NK-92 (cell line): ENCODE measurements around the gene MARK3.

Source experiments
- DNase-seq: peaks from one replicate; lab custom pipeline; 2025; ENCODE audit not compliant: unreplicated experiment; lab: John Stamatoyannopoulos, UW

Gene MARK3

GRCh38 chr14:103393676-103394626 is 8.7 kb downstream of the MARK3 start:
- no peak for DNase-seq

GRCh38 chr14:103395244-103395643 is 10.0 kb downstream of the MARK3 start:
- DNase-seq, result no peak

GRCh38 chr14:103396463-103396862 is 11.2 kb downstream of the MARK3 start:
- no peak for DNase-seq

- DNase-seq, result no peak
Measured at GRCh38 chr14:103398427-103399195, 13.4 kb downstream of the MARK3 start.

DNA sequence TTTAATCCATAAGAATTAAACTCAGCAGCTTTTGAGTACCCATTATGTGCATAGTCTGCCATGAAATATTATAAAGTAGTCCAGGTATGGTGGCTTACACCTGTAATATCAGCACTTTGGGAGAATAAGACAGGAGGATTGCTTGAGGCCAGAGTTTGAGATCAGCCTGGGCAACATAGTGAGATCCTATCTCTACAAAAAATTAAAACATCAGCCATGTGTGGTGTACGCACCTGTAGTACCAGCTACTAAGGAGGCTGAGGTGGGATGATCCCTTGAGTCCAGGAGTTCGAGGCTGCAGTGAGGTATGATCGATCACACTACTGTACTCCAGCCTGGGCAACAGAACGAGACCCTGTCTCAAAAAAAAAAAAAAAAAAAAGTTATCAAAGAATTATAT is 15.3 kb downstream of the MARK3 start:
- DNase-seq, result no peak

GRCh38 chr14:103401223-103402214 is 16.3 kb downstream of the MARK3 start:
- DNase-seq, result no peak

- DNase-seq, result no peak
Measured at GRCh38 chr14:103402695-103403094, 17.5 kb downstream of the MARK3 start.

DNA sequence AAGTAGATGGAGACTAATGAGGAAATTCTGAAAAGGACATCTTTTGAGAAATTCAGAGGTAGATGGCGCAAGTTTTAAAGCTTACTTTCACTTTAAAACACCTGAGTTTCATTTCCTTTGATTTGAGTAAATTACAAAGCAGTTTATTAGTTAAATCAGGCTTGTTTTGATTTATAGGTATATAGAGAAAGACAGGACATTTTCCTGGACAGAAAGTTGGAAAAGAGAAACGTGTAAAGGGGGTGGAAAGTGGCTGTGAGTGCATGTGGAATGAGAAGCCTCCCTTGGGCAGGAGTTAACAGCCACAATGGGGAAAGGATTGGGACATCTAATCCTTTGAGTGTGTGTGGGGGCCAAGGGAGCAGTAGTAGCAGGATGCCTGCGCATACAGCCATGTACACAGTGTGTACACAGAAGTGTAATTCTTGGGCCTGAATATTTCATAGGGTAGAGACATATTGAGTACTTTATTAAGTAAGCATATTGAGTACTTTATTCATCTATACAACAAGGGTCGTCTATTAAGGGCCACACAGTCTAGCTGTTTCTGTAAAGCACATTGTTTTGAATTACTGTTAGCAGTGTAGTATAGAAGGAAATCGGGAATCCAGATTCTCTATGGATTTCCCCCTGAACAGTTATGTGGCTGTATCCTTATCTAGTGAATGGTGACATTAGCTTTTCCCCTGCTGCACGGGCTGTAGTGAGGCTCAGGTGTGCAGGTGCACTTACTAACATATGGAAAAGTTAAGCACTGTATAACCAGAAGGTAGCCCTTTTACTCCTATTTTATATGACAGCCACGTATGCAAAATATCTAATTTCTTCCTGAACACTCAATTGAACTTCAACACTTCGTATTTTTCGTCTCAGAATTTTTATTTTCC is 19.1 kb downstream of the MARK3 start:
- no peak for DNase-seq

- DNase-seq, result no peak
Measured at GRCh38 chr14:103404920-103405319, 19.7 kb downstream of the MARK3 start.

DNA sequence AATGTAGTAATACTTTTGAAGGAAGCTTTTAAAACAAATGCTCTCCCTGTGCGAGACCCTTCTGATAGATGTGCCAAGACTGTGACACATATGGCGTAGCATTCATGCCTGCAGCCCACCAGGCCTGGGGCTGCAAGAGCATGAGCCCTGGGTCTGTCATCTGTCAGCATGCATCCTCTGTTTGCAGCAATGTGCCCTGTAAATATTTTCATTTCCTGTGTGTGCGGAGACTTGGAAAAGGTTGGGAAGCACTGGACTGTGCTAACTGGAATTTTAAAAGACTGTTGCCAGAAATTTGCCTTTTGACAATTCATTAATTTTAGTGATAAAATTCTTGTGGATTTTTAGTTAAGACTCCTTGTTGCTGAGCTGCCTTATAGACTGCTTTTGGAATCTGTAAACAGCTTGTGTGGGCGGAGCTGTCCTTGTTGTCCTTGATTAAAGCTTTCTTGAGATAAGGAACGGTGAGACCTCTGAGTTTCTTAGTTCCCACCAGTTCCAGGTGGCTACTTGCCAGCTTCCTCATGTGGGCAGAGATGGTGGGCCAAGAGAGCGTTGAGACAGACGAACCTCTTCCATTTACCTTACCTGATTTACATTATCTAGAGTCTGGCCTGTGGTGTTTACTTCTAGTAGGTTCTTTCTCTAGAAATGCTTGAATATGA is 23.4 kb downstream of the MARK3 start:
- no peak for DNase-seq

DNA sequence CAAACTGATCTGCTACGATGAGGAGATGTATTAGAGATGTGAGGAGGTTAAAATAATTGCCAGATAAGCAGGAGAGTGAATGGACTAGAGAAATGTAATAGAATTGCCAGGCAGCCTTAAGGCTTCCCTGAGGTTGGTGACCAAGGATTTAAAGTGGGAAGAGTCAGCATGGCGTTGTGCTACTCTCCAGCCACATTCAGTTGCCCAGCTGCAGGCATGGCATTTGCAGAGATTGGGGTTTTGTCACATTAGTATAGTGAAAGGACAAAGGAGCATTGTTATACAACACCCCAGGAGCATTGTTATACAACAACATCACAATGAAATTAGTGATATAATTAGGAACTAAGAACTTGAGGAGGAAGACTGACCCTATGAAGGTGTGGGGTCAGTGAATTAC is 31.7 kb downstream of the MARK3 start:
- no peak for DNase-seq

DNA sequence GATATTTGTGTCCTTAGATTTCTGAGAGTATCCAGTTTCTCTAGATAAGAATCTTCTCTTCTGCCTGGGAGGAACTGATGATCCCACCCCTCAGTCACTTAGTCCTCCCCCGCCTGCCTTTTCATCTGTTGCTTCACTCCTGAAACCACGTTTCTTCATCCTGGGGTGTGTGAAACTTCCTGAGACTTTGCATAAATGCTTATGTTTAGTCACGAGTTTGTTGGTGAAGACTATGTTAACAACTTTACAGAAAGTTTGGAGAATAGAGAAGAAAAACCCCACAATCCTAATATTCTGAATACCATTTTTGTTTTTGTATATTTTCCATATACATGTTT is 33.2 kb downstream of the MARK3 start:
- DNase-seq, result no peak

DNA sequence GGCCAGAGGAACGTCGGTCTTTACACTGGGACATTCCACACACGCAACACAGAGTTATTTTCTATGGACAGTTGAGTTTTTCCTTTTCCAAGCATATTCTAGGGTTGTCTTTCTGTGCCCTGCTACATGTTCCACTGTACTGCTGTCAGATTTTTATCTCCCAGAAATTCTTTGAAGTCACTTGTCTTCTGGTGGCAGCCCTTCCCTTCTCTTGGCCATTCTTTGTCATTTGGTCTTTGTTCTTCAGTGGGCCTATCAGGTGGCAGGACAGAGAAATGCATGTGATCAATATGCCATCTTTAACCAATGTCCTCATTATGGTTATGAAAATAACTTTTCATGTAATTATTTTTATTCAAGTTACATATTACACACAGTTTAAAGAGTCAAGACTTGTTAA is 36.3 kb downstream of the MARK3 start:
- DNase-seq, result no peak

- DNase-seq, result no peak
Measured at GRCh38 chr14:103423050-103423461, 37.8 kb downstream of the MARK3 start.

DNA sequence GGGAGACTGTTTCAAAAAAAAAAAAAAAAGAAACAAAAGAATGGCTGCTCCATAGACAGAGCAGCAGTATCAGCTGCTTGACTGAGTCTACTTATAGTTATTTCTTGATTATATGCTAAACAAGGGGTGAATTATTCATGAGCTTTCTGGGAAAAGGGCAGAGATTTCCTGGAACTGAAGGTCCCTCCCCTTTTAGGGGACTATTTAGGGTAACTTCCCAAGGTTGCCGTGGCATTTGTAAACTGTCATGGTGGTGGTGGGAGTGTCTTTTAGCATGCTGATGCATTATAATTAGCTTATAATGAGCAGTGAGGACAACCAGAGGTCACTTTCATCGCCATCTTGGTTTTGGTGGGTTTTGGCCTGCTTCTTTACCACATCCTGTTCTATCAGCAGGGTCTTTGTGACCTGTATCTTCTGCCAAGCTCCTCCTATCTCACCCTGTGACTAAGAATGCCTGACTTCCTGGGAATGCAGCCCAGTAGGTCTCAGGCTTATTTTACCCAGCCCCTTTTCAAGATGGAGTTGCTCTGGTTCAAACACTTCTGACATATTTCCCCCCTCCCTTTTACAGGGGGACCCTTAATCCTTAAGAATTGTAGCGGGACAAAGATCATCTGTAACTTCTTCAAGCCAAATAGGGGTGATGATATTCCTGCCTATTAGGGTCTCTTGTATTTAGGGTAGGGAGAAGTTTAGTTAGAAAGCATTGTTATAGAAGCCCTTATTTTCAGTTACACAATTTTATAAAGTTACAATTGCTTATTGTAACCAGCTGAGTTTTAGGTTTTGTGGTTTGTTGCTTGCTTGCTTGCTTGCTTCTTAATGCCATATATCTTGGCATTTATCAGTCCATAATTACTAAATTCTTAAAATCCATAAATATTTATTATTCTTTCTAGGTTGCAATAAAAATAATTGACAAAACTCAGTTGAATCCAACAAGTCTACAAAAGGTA is 42.5 kb downstream of the MARK3 start:
- no peak for DNase-seq

DNA sequence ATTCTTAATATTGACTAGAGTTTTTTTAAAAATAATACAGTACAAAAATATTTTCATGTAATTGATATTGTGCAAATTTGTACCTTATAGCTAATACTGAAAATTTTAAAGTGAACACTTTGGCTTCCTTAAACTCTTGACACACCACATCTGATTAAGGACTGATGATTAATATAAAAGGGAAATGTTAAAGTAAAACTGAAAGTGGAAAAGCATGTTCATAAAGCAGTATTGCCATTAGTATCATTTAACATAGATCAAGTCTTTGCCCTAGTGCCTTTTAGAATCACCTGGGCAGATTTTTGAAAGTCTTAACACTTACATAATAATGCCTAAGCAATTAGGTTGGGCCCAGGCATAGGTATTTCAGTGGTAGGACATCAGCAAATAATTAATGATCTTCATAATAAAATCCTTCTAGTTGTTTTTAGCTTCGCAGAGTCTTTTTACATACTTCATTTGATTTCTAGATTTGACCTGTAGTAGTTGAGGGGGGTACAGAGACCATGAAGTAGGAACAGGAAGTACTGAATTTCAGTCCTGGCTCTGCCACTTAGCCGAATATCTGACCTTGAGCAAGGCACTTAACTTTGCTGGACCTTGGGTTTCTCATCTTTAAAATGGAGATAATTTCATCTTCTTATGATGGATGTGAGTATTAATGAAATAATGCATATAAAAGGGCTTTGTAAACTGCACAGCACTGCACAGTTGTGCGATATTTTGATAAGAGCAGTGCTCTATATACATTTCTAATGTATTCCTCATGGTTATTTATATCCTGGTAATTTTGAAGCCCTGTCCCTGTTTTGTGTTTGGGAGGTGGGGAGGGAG is 43.7 kb downstream of the MARK3 start:
- DNase-seq, result no peak

GRCh38 chr14:103430358-103430757 is 45.1 kb downstream of the MARK3 start:
- DNase-seq, result no peak

- DNase-seq, result no peak
Measured at GRCh38 chr14:103432627-103433026, 47.4 kb downstream of the MARK3 start.
